PC-3 (cell line): ENCODE results near the gene GPC6.

Source experiments
- EZH2 ChIP-seq: fragments of 300-600 bp; sonication (generic); IDR thresholded peaks from one replicate; pipeline ENCODE4 v1.6.1; 2017; ENCODE audit warnings: antibody characterized with exemption, mild to moderate bottlenecking, low read length; ENCODE audit not compliant: unreplicated experiment
- EZH2phosphoT487 ChIP-seq: fragments of 300-600 bp; sonication (generic); IDR thresholded peaks from 2 replicates; pipeline ENCODE4 v1.6.1; 2018; ENCODE audit warnings: mild to moderate bottlenecking, antibody characterized with exemption, low read length, borderline replicate concordance
- TF ChIP-seq, protein P1 (sequence below): fragments of 300-600 bp; sonication (generic); conservative IDR thresholded peaks from 2 replicates; pipeline ENCODE4 v1.5.1; 2017; ENCODE audit warnings: antibody characterized with exemption, low read depth, mild to moderate bottlenecking, low read length

DNA sequence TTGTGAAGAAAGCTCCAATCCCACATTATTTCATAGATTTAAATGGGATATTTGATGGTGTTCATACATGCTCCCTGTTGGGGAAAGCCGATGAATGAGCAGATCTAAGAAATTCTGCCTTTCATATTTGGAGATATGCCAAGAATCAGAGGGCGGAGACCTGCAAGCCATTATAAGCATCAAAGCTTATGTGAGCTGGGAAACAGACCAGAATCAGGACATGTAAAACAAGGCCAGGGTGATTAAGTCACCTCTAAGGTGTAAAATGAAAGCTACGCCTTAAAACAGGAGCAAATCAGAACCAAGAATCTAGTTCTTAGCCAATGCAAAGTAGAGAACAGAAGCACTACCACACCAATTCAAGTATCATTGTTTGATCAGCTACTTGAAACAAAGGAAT, 860.5 kb downstream of the GPC6 start:
- TF ChIP-seq, protein P1, sequence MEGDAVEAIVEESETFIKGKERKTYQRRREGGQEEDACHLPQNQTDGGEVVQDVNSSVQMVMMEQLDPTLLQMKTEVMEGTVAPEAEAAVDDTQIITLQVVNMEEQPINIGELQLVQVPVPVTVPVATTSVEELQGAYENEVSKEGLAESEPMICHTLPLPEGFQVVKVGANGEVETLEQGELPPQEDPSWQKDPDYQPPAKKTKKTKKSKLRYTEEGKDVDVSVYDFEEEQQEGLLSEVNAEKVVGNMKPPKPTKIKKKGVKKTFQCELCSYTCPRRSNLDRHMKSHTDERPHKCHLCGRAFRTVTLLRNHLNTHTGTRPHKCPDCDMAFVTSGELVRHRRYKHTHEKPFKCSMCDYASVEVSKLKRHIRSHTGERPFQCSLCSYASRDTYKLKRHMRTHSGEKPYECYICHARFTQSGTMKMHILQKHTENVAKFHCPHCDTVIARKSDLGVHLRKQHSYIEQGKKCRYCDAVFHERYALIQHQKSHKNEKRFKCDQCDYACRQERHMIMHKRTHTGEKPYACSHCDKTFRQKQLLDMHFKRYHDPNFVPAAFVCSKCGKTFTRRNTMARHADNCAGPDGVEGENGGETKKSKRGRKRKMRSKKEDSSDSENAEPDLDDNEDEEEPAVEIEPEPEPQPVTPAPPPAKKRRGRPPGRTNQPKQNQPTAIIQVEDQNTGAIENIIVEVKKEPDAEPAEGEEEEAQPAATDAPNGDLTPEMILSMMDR = no peak
- TF ChIP-seq EZH2phosphoT487 (no peak), EZH2 (no peak)
